NB4 (cell line): ENCODE data around the gene PAMR1.

Experiments used
- DNase-seq: peaks from one replicate; pipeline ENCODE4 v3.0.0; 2010; ENCODE audit warnings: low read depth
- H3K4me3 ChIP-seq: one replicate; pipeline ENCODE4 v1.5.1; 2011; ENCODE audit warnings: mild to moderate bottlenecking, low read depth, low read length, moderate library complexity
- CTCF ChIP-seq: IDR thresholded peaks from one replicate; pipeline ENCODE4 v1.5.1; 2012; ENCODE audit warnings: low read depth, low read length
- MAX ChIP-seq: IDR thresholded peaks from 2 replicates; pipeline ENCODE4 v1.6.1; 2011; ENCODE audit warnings: low read depth, low read length
- MYC ChIP-seq: IDR thresholded peaks from 2 replicates; pipeline ENCODE4 v1.6.1; 2011; ENCODE audit warnings: low read depth, low read length
- POLR2A ChIP-seq: IDR thresholded peaks from 2 replicates; pipeline ENCODE4 v1.6.1; 2011; ENCODE audit warnings: mild to moderate bottlenecking; ENCODE audit not compliant: insufficient read length; ENCODE audit errors: extremely low read depth

PAMR1 gene

GRCh38 chr11:35488117-35488516 is 37.3 kb downstream of the PAMR1 start:
- no peak overlapping the region for H3K4me3 ChIP-seq
- no peak for DNase-seq
- TF ChIP-seq MYC (no peak), MAX (no peak), CTCF (no peak), POLR2A (no peak)

GRCh38 chr11:35487532-35488078 is 37.8 kb downstream of the PAMR1 start:
- DNase-seq: peak; percentile 33
- H3K4me3 ChIP-seq: no peak overlapping the region
- peak; percentile 18 for TF ChIP-seq CTCF
- no peak for TF ChIP-seq MAX
- TF ChIP-seq MYC: no peak

- TF ChIP-seq MAX (no peak), MYC (no peak), POLR2A (no peak), CTCF (no peak)
- no peak for DNase-seq
Measured at GRCh38 chr11:35486934-35487333, 38.5 kb downstream of the PAMR1 start.

GRCh38 chr11:35486446-35486845 is 39.0 kb downstream of the PAMR1 start:
- TF ChIP-seq POLR2A (no peak), CTCF (no peak), MYC (no peak), MAX (no peak)
- no peak overlapping the region for H3K4me3 ChIP-seq
- no peak for DNase-seq

More at GRCh38 chr11:35486934-35487333, 38.5 kb downstream of the PAMR1 start:
- H3K4me3 ChIP-seq: no peak overlapping the region

GRCh38 chr11:35485656-35486322 is 39.6 kb downstream of the PAMR1 start:
- DNase-seq: peak; percentile 67
- TF ChIP-seq MAX (0 out of 2 replicates have a peak, but pooled peaks have one; percentile 16), MYC (no peak), CTCF (peak; percentile 71)
- no peak overlapping the region for H3K4me3 ChIP-seq
